Peyer's patch (tissue), 4 donors: Measurements from ENCODE around the gene ENPP3.

Experiments used
- CTCF ChIP-seq, 6 experiments: fragments of 450-650 bp in 4 of 6; fragments of 200-600 bp in 2 of 6; sonication (generic) in 1 of 6; IDR thresholded peaks; one replicate each; pipeline ENCODE4 v1.5.1; 2017 to 2019; ENCODE audit warnings: antibody characterized with exemption in 6 of 6, mild to moderate bottlenecking in 3 of 6, moderate library complexity in 1 of 6
- POLR2A ChIP-seq, 2 donors: fragments of 450-650 bp; IDR thresholded peaks; one replicate each; pipeline ENCODE4 v1.5.1; 2017; ENCODE audit warnings: antibody characterized with exemption in 2 of 2, mild to moderate bottlenecking in 2 of 2, moderate library complexity in 2 of 2

GRCh38 chr6:131594074-131594473, 43.0 kb upstream of the ENPP3 start:
- no peak for TF ChIP-seq CTCF (IDR thresholded peaks at IDR 0.05)
- TF ChIP-seq POLR2A (IDR thresholded peaks at IDR 0.05): no peak
